ENCODE results near the gene CEACAM19. TPM values are rescaled to one million over a fixed set of nuclear protein-coding genes. Genes with fewer than 3 reads are reported as not detected.
A peak's percentile ranks its signal among the peaks of the same experiment; 100 is the strongest.

CEACAM19 gene
- total and polyA plus RNA-seq, 2 of the 13 experiments (the other 11 are each of a cell fraction or from before 2014, with no cell fraction given): 1.3 to 4.0 TPM

GRCh38 chr19:44723952-44724319, 52.7 kb downstream of the CEACAM19 start (continued):
- TF ChIP-seq ZNF362 (CRISPR knock-in tag; IDR thresholded peaks at IDR 0.05; ENCODE audit: borderline replicate concordance) (peak; percentile 75; the same call in 1 of the 2 replicates), STAT5B (CRISPR knock-in tag; IDR thresholded peaks at IDR 0.05) (no peak), ETV5 (CRISPR knock-in tag; IDR thresholded peaks at IDR 0.05; ENCODE audit: borderline replicate concordance) (peak; percentile 57; the same call in 1 of the 2 replicates), ZNF800 (CRISPR knock-in tag; IDR thresholded peaks at IDR 0.05) (0 out of 2 replicates have a peak, but pooled peaks have one; percentile 53), ZNF274 (CRISPR knock-in tag; IDR thresholded peaks at IDR 0.05) (no peak), CEBPG (CRISPR knock-in tag; IDR thresholded peaks at IDR 0.05) (no peak), ZMYM2 (CRISPR knock-in tag; IDR thresholded peaks at IDR 0.05) (no peak), SP1 (IDR thresholded peaks at IDR 0.05) (no peak), SP1 (CRISPR knock-in tag; IDR thresholded peaks at IDR 0.05) (no peak), ZNF605 (CRISPR knock-in tag; IDR thresholded peaks at IDR 0.05) (no peak), HNF4G (IDR thresholded peaks at IDR 0.05; ENCODE audit: borderline replicate concordance, low read depth, low read length) (no peak), HNF4G (CRISPR knock-in tag; IDR thresholded peaks at IDR 0.05; ENCODE audit: borderline replicate concordance, low read depth) (no peak), MAZ (IDR thresholded peaks at IDR 0.05; ENCODE audit: borderline replicate concordance, low read depth, low read length) (no peak), MAZ (CRISPR knock-in tag; IDR thresholded peaks at IDR 0.05; ENCODE audit: low read depth) (peak; percentile 67; the same call in 1 of the 2 replicates), ZNF430 (CRISPR knock-in tag; IDR thresholded peaks at IDR 0.05) (no peak), HES4 (CRISPR knock-in tag; IDR thresholded peaks at IDR 0.05; ENCODE audit: borderline replicate concordance) (no peak), IKZF5 (CRISPR knock-in tag; IDR thresholded peaks at IDR 0.05) (peak; percentile 44; the same call in 1 of the 2 replicates), HNF1B (CRISPR knock-in tag; IDR thresholded peaks at IDR 0.05) (peak; percentile 27; the same call in 1 of the 2 replicates), ADNP (CRISPR knock-in tag; IDR thresholded peaks at IDR 0.05) (no peak), TEAD3 (CRISPR knock-in tag; optimal IDR thresholded peaks at IDR 0.05; ENCODE audit: borderline replicate concordance) (peak; percentile 58), ZNF709 (CRISPR knock-in tag; IDR thresholded peaks at IDR 0.05) (no peak), ZNF782 (CRISPR knock-in tag; IDR thresholded peaks at IDR 0.05; ENCODE audit: borderline replicate concordance) (no peak), PPARG (CRISPR knock-in tag; conservative IDR thresholded peaks at IDR 0.05) (0 out of 2 replicates have a peak, but pooled peaks have one; percentile 33), SRY (CRISPR knock-in tag; IDR thresholded peaks at IDR 0.05) (no peak), ZFP82 (CRISPR knock-in tag; IDR thresholded peaks at IDR 0.05; ENCODE audit: borderline replicate concordance) (no peak), IRF1 (CRISPR knock-in tag; IDR thresholded peaks at IDR 0.05; ENCODE audit: low read depth) (no peak), EZH2 (conservative IDR thresholded peaks at IDR 0.05; ENCODE audit: low read depth, low read length) (no peak)
